Endothelial cell of umbilical vein (primary cell): ENCODE measurements around the gene SLCO2A1. TPM values are rescaled to one million over a fixed set of nuclear protein-coding genes. Genes with fewer than 3 reads are reported as not detected.

ENCODE experiments used
- BruUV-seq: library from RNA; stranded (reverse); fragments of 400-500 nt; replicated peaks from 2 replicates; lab custom pipeline; 2021; lab: Mats Ljungman, UMichigan
- CTCF ChIA-PET: fragments of 300-600, 350-600 bp; sonication (Branson Sonifier 250); formaldehyde crosslinking; loops from one replicate; lab custom pipeline; 2021; ENCODE audit warnings: antibody characterized with exemption, inconsistent platforms; lab: Charles Lee
- POLR2A ChIA-PET: fragments of 300-600, 350-600 bp; sonication (Branson Sonifier 250); formaldehyde crosslinking; loops from one replicate; lab custom pipeline; 2021; ENCODE audit warnings: antibody characterized with exemption, inconsistent platforms; lab: Charles Lee
- DNase-seq: peaks from one replicate; pipeline ENCODE4 v3.0.0-alpha.2; 2011; ENCODE audit warnings: low read depth, low spot score
- FAIRE-seq: peaks from 2 replicates; lab custom pipeline; 2011; peaks lifted over from hg19 to GRCh38; lab: Jason Lieb, UNC
- H2AFZ ChIP-seq: 2 replicates; pipeline ENCODE4 v1.6.0; 2012; ENCODE audit warnings: low read depth, low read length, control low read depth, inconsistent platforms
- H3K27ac ChIP-seq: 2 replicates; pipeline ENCODE4 v1.5.1; 2011; ENCODE audit warnings: low read depth, mild to moderate bottlenecking, control low read depth, low read length, moderate library complexity; ENCODE audit not compliant: insufficient read depth
- H3K27me3 ChIP-seq, 2 experiments: 2 replicates each; pipeline versions ENCODE4 v1.6.0 to v1.6.1; 2011; ENCODE audit warnings: low read length in 2 of 2, mixed read lengths in 1 of 2; ENCODE audit not compliant: control insufficient read depth in 2 of 2, insufficient read depth in 2 of 2
- H3K36me3 ChIP-seq, 2 experiments: 2 replicates in 1 of 2; 3 replicates in 1 of 2; pipeline ENCODE4 v1.5.1; 2011; ENCODE audit warnings: low read length in 2 of 2, mild to moderate bottlenecking in 1 of 2, moderate library complexity in 1 of 2; ENCODE audit not compliant: control insufficient read depth in 2 of 2, insufficient read depth in 2 of 2; ENCODE audit errors: extremely low read depth in 1 of 2
- H3K4me1 ChIP-seq: 3 replicates; pipeline ENCODE4 v1.5.1; 2011; ENCODE audit warnings: mild to moderate bottlenecking, low read length; ENCODE audit not compliant: control insufficient read depth, insufficient read depth; ENCODE audit errors: extremely low read depth
- H3K4me2 ChIP-seq: 2 replicates; pipeline ENCODE4 v1.6.1; 2011; ENCODE audit warnings: low read length, control low read depth, mixed read lengths; ENCODE audit not compliant: insufficient read depth
- H3K4me3 ChIP-seq, 3 experiments: fragments of 200-600 bp in 1 of 3; sonication (generic), shearing (Covaris generic) in 1 of 3; replicated peaks in 1 of 3; 2 replicates each; pipeline ENCODE4 v1.5.1; 2011 to 2016; ENCODE audit warnings: control low read depth in 3 of 3, low read length in 3 of 3, mild to moderate bottlenecking in 2 of 3, inconsistent platforms in 1 of 3, low read depth in 1 of 3, moderate library complexity in 1 of 3; ENCODE audit not compliant: insufficient read depth in 1 of 3
- H3K79me2 ChIP-seq: 2 replicates; pipeline ENCODE4 v1.6.0; 2012; ENCODE audit warnings: low read length, inconsistent platforms; ENCODE audit not compliant: control insufficient read depth, insufficient read depth
- H3K9ac ChIP-seq: replicated peaks from 2 replicates; pipeline ENCODE3; 2011; ENCODE audit warnings: low read length, control low read depth; ENCODE audit not compliant: insufficient read depth; ENCODE audit errors: extremely low read depth
- H3K9me1 ChIP-seq: replicated peaks from 3 replicates; pipeline ENCODE4 v1.6.0; 2011; ENCODE audit warnings: mild to moderate bottlenecking, low read length; ENCODE audit not compliant: control insufficient read depth, insufficient read depth; ENCODE audit errors: extremely low read depth
- H3K9me3 ChIP-seq: replicated peaks from 2 replicates; pipeline ENCODE4 v1.5.1; 2012; ENCODE audit warnings: low read length, inconsistent platforms; ENCODE audit not compliant: control insufficient read depth, insufficient read depth
- H4K20me1 ChIP-seq: replicated peaks from 2 replicates; pipeline ENCODE3; 2011; ENCODE audit warnings: mild to moderate bottlenecking, low read length; ENCODE audit not compliant: control insufficient read depth, insufficient read depth; ENCODE audit errors: extremely low read depth
- CTCF ChIP-seq, 2 donors: IDR thresholded peaks; 1 replicate in 1 of 2; 2 replicates in 1 of 2; pipeline ENCODE4 v1.5.1; 2011; ENCODE audit warnings: low read length in 2 of 2, mild to moderate bottlenecking in 2 of 2, moderate library complexity in 2 of 2, control low read depth in 1 of 2, inconsistent platforms in 1 of 2, low read depth in 1 of 2; ENCODE audit not compliant: insufficient read depth in 1 of 2; ENCODE audit errors: extremely low read depth in 1 of 2
- EZH2 ChIP-seq: IDR thresholded peaks from 2 replicates; pipeline ENCODE4 v1.6.1; 2012; ENCODE audit warnings: borderline replicate concordance, low read depth, mild to moderate bottlenecking, moderate library complexity, low read length, inconsistent platforms; ENCODE audit not compliant: severe bottlenecking
- FOS ChIP-seq: IDR thresholded peaks from 2 replicates; pipeline ENCODE4 v1.6.1; 2011; ENCODE audit warnings: mild to moderate bottlenecking, low read length, moderate library complexity, borderline replicate concordance; ENCODE audit not compliant: insufficient read depth
- GATA2 ChIP-seq: IDR thresholded peaks from 2 replicates; pipeline ENCODE4 v1.7.0; 2011; ENCODE audit warnings: low read depth, mild to moderate bottlenecking, moderate library complexity, mixed read lengths, low read length; ENCODE audit not compliant: insufficient read length, insufficient read depth
- JUN ChIP-seq: IDR thresholded peaks from 2 replicates; pipeline ENCODE4 v1.6.1; 2011; ENCODE audit warnings: borderline replicate concordance, low read depth; ENCODE audit not compliant: insufficient read length, insufficient read depth
- MAX ChIP-seq: IDR thresholded peaks from 2 replicates; pipeline ENCODE4 v1.6.1; 2011; ENCODE audit not compliant: insufficient read depth, insufficient read length
- MYC ChIP-seq: IDR thresholded peaks from one replicate; pipeline ENCODE4 v1.6.1; 2011; ENCODE audit warnings: mild to moderate bottlenecking, low read depth, low read length
- POLR2A ChIP-seq: IDR thresholded peaks from 2 replicates; pipeline ENCODE4 v1.6.1; 2012; ENCODE audit warnings: low read depth, mild to moderate bottlenecking, control low read depth, low read length
- POLR2AphosphoS5 ChIP-seq: IDR thresholded peaks from 2 replicates; pipeline ENCODE4 v1.6.1; 2012; ENCODE audit warnings: low read depth, mild to moderate bottlenecking, control low read depth, low read length, moderate library complexity; ENCODE audit not compliant: insufficient read depth
- dilution Hi-C: fragments of 300-500 bp; cut with MboI; formaldehyde crosslinking; loops from one replicate; pipeline ENCODE4 v1.15.0; 2019; ENCODE audit warnings: low sequenced_read_pairs; ENCODE audit not compliant: extremely low pct_ligation_motif_present
- intact Hi-C: fragments of 100-400 bp; cut with micrococcal nuclease; formaldehyde crosslinking; loops from one replicate; pipeline ENCODE4 v1.10.0; 2022
- polyA plus RNA-seq, 4 experiments: library from polyadenylated mRNA; depleted of rRNA in 3 of 4; stranded (reverse) in 3 of 4; unstranded in 1 of 4; fragments of >200 nt; gene quantifications; 2 replicates each; pipeline versions ENCODE4 v1.2.1 to v1.2.3, GENCODE V29; 2011 to 2012; ENCODE audit warnings: missing spikeins in 1 of 4
- total RNA-seq: library from RNA; stranded (reverse); gene quantifications from 2 replicates; pipeline ENCODE4 v1.2.3, GENCODE V29; 2021

Gene SLCO2A1
- total and polyA plus RNA-seq, 2 donors (not counting 3 experiments of a cell fraction or from before 2014, with no cell fraction given): 1.4 to 11.9 TPM

- BruUV-seq: no TSS peak
- no peak overlapping the region for H3K4me2 ChIP-seq
- dilution Hi-C loops: no loop called here
- FAIRE-seq: no peak
- ChIA-PET POLR2A (interaction anchor here (0.6 kb wide), 1 partner anchor 196 kb away, joined by 3 read pairs; no protein-coding TSS in a partner anchor), CTCF (no interaction called here)
- no peaks in the 10 kb centered on the region for H3K9me1 ChIP-seq
- H3K9ac ChIP-seq: no peak overlapping the region
- TF ChIP-seq MYC (no peak), JUN (no peak), EZH2 (no peak), MAX (no peak), GATA2 (no peak), POLR2A (no peak), CTCF (IDR thresholded peaks at IDR 0.05; ENCODE audit: extremely low read depth in 1 of 2, insufficient read depth in 1 of 2, low read depth in 1 of 2, low read length in 2 of 2) (no peak), FOS (no peak), POLR2AphosphoS5 (no peak)
- no peak overlapping the region for H3K27ac ChIP-seq
- H3K4me1 ChIP-seq: no peaks in the 10 kb centered on the region
- no peaks in the 10 kb centered on the region for H3K36me3 ChIP-seq
- H3K79me2 ChIP-seq: no peaks in the 10 kb centered on the region
- intact Hi-C loops: no loop called here
- H3K4me3 ChIP-seq: no peak overlapping the region
- DNase-seq: no peak
- no peak overlapping the region for H2AFZ ChIP-seq
- no peaks in the 10 kb centered on the region for H3K9me3 ChIP-seq
- no peaks in the 10 kb centered on the region for H4K20me1 ChIP-seq
- no peaks in the 10 kb centered on the region for H3K27me3 ChIP-seq
Measured at GRCh38 chr3:134077649-134078161, 48.0 kb upstream of the SLCO2A1 start.
